ENCODE measurements around the gene LLGL1.
A peak's percentile ranks its signal among the peaks of the same experiment; 100 is the strongest.

Gene LLGL1

DNA sequence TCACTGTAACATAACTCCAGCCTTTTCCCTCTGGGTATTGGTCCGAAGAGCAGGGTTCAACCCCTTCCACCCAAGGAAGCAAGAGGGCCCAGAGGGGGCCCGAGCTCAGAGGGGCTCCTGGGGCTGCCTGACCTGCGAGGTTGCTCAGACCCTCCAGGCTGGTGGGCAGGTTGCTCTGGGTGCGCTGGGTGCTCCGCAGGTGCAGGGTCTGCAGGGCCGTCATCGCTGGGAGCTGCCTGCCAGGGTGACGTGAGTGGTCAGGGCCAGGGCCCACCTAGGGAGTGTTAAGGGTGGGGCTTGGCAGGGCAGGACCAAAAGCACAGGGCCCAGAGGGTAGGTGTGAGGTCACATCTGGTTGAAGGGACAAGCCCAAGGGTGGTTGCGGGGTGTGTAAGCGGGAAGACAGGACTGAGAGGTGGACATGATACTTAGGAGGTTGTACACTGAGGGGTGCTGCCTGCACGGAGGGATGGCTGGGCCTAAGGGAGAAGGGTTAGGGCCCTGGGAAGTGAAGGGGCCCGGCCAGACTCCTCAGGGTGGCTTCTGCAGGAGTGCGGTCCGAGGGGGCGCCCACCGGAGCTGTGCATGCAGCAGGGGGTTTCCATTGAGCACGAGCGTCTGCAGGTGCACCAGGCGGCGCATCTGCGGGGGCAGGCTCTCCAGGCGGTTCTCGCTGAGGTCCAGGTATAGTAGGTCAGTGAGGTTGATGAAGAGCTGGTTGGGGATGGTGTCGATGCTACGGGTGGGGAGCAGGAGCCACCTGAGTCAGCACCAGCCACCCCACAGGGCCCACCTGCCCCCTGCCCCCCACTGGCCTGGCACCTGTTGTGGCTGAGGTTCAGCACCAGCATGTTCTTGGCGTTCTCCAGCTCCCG lies 28.7 kb downstream of the LLGL1 start:
- no peak for DNase-seq

DNA sequence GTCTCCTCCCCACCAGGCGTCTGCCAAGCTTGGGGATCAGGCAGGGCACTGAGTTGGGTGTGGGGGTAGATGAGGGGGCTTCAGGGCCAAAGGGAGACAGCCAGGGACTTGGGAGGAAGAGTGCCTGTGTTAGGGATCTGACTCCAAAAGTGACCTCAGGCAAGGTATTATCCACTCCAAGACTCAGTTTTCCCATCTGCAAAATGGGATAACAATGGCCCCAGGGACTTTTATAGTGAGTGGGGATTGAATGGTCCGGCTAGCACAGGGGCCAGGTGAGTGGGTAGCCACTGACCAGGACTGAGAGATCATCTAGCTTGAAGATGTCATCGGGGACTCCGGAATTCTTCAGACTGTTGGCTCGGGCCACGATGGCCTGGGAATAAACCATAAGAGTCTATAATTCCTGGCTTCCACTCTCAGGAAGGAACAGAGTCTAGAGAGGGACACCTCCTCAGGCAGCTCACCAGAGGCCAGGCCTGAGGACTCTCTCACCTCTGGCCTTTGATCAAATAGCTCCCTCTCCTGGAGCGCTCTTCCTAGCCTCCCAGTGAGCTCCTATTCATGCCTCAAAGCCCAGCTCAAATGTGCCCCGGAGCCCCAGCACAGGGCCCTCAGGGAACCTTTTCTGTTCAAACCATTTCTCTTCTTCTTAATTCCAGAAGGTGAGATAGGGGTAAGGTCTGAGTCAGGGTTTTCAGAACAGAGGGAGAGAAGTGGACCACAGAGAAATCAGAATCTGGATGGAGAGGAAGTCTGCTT lies 29.6 kb downstream of the LLGL1 start:
- DNase-seq: no peak

DNA sequence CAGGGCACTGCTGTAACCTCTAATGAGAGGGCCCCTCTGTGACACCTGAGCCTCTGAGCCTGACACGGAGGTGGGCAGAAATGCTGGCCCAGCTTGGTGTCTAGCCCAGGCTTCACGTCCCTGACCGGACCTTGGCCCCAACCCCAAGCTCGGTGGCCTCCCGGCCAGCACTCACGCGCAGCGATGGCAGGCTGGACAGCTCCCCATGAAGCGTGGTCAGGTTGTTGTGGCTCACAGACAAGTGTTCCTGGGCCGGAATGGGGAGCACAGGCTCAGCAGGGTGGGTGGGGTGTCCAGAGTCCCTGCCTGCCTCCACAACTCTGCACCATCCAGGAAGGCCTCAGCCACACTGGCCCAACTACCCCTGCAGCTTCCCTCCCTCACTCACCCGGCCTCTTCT lies 30.9 kb downstream of the LLGL1 start:
- DNase-seq: no peak

DNA sequence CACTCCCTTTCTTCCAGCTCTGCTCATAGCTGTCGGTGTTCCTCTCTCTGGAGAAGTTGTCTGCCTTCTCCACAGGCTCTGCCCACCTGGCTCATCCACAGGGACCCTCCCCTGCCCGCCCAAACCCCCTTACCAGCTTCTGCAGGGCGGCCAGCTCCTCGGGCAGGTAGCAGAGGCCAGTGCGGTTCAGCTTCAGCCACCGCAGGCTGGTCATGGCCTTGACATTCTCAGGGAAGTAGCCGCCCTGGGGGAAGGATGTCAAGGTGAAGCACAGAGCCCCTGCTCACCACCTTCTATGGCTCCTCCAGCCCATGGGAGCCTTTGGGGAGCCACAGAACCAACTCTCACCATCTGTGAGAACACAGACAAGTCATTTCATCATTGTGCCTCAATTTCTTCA lies 31.3 kb downstream of the LLGL1 start:
- no peak for DNase-seq

DNA sequence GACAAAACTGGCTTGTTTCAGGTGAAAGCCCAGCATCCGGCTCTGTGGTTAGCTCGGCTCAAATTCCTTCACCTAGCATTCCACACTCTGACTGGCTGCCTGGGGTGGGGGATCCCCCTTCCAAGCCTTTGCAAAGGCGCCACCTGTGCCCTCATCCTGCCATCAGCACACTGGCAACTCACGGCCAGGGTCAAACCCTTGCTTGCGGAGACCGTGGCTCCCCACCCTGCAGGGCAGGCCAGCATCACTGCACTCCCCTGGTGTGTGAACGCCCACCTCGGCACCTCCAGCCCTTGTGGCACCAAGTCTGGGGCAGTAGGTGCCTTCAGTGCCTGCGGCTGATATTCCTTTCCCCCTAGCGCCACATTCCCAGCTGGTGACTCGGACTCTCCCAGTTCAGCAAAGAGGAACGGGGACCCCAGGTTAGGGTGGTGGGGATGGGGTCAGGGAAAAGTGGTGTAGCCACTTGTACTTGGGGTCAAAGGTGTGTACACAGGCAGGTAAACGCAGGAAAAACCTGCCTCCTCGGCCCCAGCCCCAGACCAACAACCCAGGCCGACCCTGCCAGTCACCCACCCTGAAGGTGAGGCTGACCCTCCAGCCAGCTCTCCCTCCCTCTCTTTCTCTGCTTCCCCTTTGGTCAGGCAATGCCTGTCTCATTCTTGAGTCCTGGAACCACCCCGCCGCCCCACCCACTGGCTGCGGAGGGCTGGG lies 32.0 kb downstream of the LLGL1 start:
- peak in 1 of 2 experiments; percentile 42 for DNase-seq

DNA sequence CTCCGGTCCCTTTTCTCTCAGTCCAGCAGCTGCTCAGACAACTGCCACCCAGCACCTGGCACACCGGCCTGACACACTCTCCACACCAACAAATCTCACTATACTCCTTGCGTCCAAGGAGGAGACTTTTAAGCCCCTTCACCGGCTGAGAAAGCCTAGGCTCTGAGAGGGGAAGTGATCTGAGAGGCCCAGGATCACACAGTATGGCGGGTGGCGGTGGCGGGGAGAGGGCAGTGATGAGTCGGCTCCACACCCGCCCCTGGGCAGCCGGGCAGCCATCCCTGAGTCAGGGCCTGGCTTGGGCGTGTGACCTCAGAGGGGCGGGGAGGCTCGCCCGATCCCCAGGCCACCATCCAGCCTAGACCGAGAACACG lies 32.5 kb downstream of the LLGL1 start:
- peak; percentile 76 to 77 for DNase-seq

DNA sequence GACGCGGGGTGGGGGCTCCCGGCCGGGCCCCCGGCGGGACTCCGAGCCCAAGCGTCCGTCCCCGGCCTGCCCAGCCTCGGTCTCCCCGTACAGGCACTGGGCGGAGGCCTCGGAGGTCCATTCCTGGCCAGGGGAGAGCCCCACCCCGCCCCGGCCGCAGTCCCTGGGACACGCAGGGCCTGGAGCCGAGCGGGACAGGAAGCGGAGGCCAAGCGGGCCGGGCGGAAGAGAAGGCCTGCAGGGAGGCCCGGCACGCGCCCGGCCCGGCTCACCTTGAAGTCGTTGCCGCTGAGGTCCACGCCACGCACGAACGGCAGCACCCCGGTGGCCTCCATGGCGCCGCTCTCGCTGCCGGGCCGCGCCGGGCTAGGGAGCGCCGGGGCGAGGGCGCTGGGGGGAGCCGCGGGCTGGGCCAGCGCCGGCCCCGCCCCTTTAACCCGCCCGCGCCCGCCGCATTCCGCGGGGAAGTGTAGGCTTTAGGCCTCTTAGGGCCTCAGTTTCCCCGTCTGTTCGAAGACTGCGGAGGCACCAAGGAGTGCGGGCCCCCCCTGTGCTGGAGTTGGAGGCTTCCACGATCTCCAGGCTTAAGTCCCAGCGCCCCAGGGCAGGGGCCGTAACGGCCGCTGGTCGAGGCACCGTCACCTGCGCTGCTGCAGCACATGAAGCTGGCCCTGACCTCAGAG lies 33.1 kb downstream of the LLGL1 start, which contains the start of gene FLII:
FLII (minus strand) TSS at position 383 of the 683 bp plus-strand sequence; CDS start at position 335, 48 bp downstream.
- DNase-seq: peak; percentile 71 to 75

DNA sequence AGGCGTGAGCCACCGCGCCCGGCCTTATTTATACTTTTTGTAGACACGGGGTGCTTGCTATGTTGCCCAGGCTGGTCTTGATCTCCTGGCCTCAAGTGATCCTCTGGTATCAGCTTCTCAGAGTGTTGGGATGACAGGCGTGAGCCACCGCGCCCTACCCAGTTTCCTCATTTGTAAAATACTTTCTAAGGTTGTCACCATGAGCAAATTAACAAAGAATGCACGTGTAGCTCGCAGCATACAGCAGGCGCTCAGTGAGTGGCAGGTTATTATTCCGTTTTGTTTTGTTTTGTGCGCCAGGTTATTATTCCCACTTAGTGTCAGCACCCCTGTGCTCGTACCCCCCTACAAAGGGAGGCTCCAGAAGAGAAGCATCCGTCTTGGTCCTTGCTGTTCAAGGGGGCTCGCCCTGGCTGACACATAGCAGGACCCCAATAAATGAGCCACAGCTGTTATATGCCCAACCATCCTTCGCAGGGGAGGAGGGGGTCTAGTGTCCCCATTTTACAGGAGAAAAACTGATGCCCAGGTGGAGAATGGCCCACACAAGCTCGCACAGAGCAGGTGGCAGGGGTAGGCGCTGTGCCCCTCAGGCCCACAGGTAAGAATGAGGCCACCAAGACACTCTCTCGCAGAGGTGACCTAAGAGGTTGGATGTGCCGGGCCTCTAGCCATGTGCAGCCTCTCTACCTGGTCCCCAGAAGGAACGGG lies 34.3 kb downstream of the LLGL1 start:
- no peak for DNase-seq

DNA sequence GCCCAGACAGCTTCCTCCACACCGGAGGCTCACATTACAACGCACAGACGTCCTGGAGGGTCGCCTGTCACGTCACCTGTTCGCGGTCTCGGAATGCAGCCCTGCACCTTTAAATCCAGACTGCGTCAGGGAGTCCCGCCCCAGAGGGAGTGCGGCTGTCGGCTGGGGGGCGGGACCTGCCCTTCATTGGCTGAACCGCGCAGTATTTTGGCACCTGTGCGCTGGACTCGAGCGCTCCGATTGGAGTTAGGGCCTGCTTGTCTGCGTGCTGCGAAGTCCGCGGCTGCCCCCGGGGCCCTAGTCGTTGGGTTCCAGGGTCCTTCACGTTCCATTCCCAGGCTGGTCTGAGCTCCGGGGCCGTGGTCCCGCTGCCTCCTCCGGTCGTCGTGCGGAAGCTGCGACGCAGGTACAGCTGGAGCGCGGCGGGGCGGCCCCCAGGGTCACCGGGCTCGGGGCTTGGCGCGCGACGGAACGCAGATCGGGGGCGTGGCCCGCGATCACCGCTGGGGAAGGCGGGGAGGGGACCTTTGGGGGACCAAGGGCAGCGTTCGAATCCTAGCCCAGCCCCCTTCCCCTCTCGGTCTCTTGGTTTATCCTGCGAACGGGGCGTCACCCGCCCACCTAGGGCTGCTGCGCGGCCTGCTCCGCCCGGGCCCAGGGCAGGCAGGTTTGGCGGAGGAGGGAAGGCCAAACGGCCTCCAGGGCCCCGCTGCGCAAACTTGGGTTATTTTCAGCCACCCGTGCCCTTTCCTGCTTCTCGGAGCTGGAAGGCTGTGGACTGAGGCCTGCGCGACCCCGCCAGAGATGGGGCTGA lies 35.1 kb downstream of the LLGL1 start, which contains the start of gene MIEF2:
MIEF2 (plus strand) TSS at position 331 of the 814 bp plus-strand sequence. CDS start 2,059 bp downstream, outside the sequence.
- DNase-seq: peak; percentile 93 to 95

DNA sequence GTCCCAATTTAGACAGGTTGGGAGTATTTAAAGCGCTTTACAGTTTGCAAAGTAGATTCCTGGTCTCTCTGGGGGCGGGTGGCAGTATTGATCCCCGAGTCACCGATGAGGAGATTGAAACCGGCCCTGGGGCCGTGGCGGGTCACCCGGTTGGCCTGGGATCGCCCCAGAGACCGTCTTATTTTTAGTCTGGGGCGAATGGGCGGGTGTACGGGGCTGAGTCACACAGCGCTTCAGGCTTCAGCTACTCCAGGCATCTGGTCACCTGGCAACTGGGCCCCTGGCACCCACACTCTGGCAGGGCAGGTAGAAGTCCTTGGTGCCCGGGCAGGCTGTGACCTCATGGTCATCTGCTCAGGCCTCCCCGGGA lies 35.7 kb downstream of the LLGL1 start:
- DNase-seq: peak; percentile 63 to 70

DNA sequence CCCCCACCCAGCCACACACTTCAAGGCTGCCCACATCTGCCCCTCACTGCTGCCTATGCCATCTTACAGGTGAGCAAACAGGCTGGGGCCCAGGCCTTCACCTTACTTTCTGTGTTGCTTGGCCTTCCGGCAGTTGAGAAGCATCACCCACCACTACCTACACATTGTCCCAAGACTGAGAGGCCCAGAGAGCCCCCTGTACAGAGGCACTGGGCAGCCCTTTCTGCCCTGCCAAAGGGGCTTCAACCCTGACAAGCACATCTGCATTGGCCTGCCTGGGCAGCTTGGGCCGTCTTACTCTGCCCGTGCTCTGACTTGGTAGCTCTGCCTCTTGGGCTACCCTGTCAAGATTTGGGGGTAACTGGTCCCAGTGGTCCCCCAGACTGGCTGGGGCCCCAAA lies 36.2 kb downstream of the LLGL1 start:
- DNase-seq: no peak

DNA sequence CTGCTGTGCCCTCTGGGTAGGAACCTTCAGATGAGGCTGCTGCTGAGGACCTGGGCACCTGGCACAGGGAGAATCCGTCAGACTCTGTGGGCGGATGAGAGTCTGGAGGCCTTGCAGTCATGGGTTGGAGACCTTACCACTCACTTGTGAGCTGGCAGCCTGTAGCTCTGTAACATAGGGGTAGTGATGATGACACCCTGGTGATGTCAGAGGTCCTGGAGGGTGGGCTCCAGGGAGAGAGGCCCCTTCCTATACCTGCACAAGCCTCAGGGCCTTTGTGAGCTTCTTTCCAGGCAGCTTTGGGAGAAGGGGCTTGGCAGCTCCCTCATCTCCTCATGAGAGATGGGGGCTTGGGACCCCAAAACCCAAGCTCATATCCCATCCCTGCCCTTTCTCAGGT lies 36.7 kb downstream of the LLGL1 start:
- DNase-seq: no peak

DNA sequence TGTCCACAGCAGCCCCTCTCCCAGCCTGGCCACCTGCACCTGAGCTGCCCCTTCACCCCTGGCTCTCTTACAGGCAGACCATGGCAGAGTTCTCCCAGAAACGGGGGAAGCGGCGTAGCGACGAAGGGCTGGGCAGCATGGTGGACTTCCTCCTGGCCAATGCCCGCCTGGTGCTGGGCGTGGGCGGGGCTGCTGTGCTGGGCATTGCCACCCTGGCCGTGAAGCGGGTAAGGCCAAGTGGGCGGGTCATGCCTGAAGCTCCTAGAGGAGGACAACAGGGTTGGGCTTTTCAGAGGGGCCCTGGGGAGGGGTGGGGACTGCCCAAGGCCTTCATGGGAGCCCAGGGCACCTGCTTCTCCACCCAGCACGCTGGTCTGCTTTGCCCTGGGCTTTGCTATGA lies 37.2 kb downstream of the LLGL1 start:
- no peak for DNase-seq

DNA sequence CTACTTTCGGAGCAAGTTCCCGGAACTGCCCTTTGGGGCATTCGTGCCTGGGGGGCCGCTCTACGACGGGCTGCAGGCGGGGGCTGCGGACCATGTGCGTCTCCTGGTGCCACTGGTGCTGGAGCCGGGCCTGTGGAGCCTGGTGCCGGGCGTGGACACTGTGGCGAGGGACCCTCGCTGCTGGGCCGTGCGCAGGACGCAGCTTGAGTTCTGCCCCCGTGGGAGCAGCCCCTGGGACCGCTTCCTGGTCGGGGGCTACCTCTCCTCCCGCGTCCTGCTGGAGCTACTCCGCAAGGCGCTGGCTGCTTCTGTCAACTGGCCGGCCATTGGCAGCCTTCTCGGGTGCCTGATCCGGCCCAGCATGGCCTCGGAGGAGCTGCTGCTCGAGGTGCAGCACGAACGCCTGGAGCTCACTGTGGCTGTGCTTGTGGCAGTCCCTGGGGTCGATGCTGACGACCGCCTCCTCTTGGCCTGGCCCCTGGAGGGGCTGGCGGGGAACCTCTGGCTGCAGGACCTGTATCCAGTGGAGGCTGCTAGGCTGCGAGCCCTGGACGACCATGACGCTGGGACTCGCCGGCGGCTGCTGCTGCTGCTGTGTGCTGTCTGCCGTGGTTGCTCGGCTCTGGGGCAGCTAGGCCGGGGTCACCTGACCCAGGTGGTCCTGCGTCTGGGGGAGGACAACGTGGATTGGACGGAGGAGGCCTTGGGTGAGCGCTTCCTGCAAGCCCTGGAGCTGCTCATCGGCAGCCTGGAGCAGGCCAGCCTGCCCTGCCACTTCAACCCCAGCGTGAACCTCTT lies 38.6 kb downstream of the LLGL1 start:
- DNase-seq: no peak

DNA sequence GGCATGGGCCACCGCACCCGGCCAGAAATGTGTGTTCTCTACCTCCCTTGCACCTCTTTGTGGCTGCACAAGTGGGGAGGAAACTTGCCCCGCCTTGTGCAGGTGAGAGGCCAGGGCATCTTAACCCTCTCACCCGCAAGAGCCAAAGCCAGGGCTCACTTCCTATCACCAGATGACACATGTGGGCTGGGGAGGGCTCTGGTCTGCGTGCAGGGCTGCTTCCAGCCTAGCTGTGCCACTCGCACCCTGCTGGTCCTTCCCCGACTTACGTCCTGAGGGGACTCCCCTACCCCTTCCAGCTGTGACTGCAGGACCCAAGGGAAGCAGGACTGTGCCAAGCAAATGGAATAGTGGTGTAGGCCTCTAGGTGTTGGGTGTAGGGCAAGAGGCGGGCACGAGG lies 41.9 kb downstream of the LLGL1 start:
- no peak for DNase-seq

DNA sequence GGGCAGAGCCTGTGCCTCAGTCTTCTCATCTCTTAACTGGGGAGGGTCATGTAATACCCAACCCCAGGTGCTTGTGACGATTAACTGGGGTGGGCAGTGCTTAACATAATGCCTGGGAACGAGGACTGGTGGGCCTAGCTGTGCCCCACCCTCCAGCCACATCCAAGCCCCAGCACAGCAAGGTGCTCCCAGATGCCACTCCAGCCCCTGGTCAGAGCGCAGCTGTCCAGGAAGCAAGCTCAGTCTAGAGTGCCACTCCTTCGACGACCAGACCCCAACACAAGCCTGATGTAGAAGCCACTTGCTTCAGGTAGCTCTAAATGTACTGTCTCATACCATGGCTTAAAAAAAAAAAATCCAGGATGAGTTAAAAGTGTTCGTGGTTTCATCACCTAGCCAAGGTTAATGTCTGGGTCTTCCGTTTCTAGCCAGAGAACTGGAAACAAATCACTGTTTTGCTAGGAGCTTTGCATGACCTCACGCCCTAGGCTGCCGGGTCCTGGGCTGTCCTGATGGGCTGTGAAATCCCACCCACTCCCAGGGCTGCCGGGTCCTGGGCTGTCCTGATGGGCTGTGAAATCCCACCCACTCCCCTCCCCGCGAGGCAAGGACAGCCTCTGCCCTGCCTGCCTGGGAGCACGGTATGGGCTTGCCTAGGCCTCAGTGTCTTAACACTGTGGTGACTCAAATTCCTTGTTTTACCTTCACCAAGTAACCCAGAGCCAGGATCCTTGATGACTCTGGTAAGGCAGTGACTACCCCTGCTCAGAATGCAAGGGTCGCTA lies 42.7 kb downstream of the LLGL1 start:
- peak in 1 of 2 experiments; percentile 32 for DNase-seq

DNA sequence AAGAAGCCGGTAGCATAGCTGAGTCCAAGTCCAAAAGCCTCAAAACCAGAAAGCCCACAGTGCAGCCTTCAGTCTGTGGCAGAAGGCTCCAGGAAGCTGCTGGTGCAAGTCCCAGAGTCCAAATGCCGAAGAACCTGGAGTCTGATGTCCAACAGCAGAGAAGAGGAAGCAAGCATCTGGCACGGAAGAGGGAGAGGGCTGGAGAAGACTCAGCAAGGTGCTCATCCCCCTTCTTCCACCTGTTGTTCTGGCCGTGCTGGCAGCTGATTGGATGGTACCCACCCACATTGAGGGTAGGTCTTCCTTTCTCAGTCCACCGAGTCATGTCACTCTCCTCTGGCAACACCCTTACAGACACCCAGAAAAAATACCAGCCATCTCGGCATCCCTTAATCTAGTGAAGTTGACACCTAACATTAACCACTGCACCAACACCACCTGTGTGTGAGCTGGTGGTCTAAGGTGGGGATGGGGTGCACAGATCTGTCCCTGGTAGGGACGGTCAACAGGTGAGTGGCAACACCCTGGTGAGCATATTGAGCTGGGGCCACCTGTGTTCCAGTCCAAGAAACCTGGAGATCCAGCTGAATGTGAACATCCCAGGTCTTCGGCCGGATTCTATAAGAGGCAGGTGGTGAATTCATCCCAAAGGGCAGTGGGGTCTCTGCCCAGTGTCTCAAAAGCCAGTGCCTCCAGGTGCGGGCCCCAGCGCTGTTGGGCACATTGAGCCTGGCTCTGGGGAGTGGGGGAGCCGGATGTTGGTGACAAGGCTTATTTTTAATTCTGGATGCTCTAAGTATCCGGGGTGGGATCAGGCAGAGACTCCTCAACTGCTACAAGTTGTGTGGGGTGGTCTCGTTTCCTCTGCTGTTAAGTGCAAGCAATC lies 44.9 kb downstream of the LLGL1 start:
- DNase-seq: no peak

DNA sequence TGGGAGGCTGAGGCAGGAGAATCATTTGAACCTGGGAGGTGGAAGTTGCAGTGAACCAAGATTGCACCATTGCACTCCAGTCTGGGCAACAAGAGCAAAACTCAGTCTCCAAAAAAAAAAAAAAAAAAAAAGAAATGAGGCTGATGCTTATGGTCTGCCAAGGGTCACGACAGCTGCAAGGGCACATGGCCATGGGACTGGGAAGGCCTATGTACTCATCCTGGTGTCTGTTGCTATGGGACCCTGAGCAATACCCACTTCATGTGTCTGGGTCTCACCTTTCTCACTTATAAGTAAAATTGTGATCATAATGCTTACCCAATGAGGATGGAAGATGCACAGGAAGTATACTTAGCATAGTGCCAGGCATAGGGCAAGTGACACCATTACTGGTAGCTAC lies 51.6 kb downstream of the LLGL1 start:
- DNase-seq: no peak
